Tibial nerve (tissue), 4 donors: ENCODE measurements around the gene F7. TPM values are rescaled to one million over a fixed set of nuclear protein-coding genes. Genes with fewer than 3 reads are reported as not detected.

Experiments
- DNase-seq, 2 donors: peaks; one replicate each; pipeline ENCODE4 v3.0.0-alpha.2; 2019; ENCODE audit warnings: low spot score in 2 of 2
- H3K27ac ChIP-seq, 4 donors: fragments of 200-600 bp; sonication (generic) in 3 of 4; one replicate each; pipeline ENCODE4 v1.5.1; 2017 to 2019; ENCODE audit warnings: mild to moderate bottlenecking in 1 of 4
- H3K27me3 ChIP-seq, 2 donors: fragments of 200-600 bp; sonication (generic) in 1 of 2; one replicate each; pipeline versions ENCODE4 v1.5.1 to v1.6.0; 2017 to 2019
- H3K36me3 ChIP-seq, 3 donors: fragments of 200-600 bp; sonication (generic); one replicate each; pipeline ENCODE4 v1.5.1; 2018 to 2019
- H3K4me1 ChIP-seq, 4 donors: fragments of 200-600 bp; sonication (generic) in 3 of 4; one replicate each; pipeline ENCODE4 v1.5.1; 2017 to 2019
- H3K4me3 ChIP-seq, 4 donors: fragments of 200-600 bp; sonication (generic) in 3 of 4; one replicate each; pipeline ENCODE4 v1.5.1; 2017 to 2019; ENCODE audit warnings: mild to moderate bottlenecking in 1 of 4, moderate library complexity in 1 of 4
- H3K9me3 ChIP-seq, 4 donors: fragments of 200-600 bp; sonication (generic) in 3 of 4; one replicate each; pipeline ENCODE4 v1.5.1; 2017 to 2019
- CTCF ChIP-seq, 5 experiments: fragments of 200-600 bp in 3 of 5; fragments of 450-650 bp in 2 of 5; sonication (generic) in 3 of 5; IDR thresholded peaks; one replicate each; pipeline ENCODE4 v1.5.1; 2016 to 2019; ENCODE audit warnings: antibody characterized with exemption in 5 of 5, mild to moderate bottlenecking in 3 of 5, moderate library complexity in 2 of 5
- EP300 ChIP-seq, 2 donors: sonication (generic); formaldehyde crosslinking; IDR thresholded peaks; one replicate each; pipeline ENCODE4 v1.6.1; 2017; ENCODE audit warnings: antibody characterized with exemption in 2 of 2, mild to moderate bottlenecking in 1 of 2
- POLR2A ChIP-seq, 2 donors: fragments of 450-650 bp; IDR thresholded peaks; one replicate each; pipeline ENCODE4 v1.6.1; 2017; ENCODE audit warnings: antibody characterized with exemption in 2 of 2, mild to moderate bottlenecking in 2 of 2, moderate library complexity in 2 of 2
- WGBS, 2 donors: methylation state at CpG; one replicate each; pipeline ENCODE4 v1.1.5; 2018; 5-methylcytosine and 5-hydroxymethylcytosine counted together
- total RNA-seq, 4 donors: library from RNA; depleted of rRNA; stranded (reverse); fragments of >200 nt; gene quantifications; one replicate each; pipeline ENCODE4 v1.1.0, GENCODE V29; 2016

The F7 gene
- total RNA-seq, 4 donors from 2014 or later = not detected

DNA sequence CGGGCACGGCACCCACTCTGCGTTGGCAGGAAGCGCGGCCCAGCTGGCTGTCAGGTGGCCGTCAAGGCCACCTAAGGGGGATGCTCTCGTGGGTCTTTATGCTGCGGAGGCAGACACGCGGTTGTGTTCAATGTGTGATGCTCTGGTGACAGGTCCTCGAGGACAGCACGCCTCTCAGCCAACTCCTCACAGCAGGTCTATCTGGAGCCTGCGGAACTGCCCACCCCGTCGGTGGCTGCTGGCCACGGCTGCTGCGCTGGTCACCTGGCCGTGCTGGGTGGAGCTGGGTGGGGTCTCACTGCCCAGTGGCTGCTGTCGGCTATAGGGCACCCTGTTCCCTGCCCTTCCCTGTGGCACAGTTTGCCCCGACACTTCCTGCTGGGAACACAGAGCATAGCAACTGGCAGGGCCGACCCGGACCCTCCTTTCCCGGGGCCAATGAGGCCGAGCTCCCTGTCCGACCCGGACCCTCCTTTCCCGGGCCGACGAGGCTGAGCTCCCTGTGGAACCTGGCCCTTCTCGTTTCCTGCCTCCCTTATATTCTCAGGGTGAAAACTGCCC lies 14.3 kb upstream of the F7 start:
- Histone ChIP-seq H3K9me3 (no peaks in the 10 kb centered on the region), H3K27me3 (peaks cover 0 to 3% of the 10 kb centered on the region in 2 donors), H3K36me3 (peaks cover 0 to 24% (median 0%) of the 10 kb centered on the region in 3 donors), H3K27ac (no peak overlapping the region), H3K4me1 (no peaks in the 10 kb centered on the region), H3K4me3 (no peak overlapping the region)
- WGBS, 2 donors = 90 to 91% methylated on average over 26 to 29 of the region's 30 CpGs
- TF ChIP-seq POLR2A (IDR thresholded peaks at IDR 0.05) (no peak), EP300 (IDR thresholded peaks at IDR 0.05) (no peak), CTCF (IDR thresholded peaks at IDR 0.05) (no peak)
- no peak for DNase-seq

DNA sequence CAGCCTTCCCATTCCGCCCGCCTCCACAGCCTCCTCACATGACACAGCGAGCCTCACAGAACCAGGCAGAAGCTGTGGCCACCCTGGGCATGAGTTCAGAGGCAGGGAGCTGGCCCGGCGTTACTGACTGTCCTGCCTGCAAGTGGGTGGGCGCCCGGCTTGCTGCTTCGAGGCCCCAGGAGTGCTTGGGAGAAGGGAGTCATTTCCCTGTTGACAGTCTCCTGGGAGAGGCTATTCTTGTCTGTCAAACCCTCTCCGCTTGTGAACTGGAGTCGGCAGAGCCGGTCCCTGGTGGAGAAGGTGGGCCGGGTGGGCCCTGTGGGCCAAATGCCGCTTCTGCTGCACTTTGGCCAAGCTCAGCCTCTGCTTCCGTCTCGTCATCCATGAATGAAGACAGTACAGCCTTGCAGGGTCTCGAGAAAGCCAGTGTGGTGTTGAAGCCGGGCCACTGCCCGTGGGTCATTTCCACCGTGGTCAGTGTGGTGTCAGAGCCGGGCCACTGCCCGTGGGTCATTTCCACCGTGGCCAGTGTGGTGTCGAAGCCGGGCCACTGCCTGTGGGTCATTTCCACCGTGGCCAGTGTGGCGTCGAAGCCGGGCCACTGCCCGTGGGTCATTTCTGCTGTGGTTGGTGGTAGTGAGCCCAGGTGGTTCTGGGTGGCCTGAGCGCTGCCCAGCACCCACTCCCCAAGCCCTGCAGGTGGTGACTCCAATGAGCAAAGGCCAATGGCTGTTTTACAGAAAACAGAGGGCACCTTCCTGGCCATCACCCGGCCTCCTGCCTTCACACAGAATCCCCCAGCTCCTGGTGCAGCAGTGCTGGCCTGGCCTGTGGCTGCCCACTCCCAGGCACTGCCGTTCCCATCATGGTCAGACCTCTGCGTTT lies 13.5 kb upstream of the F7 start:
- no peak for DNase-seq
- Histone ChIP-seq H3K4me3 (no peak overlapping the region), H3K27me3 (peaks cover 0 to 3% of the 10 kb centered on the region in 2 donors), H3K9me3 (no peaks in the 10 kb centered on the region), H3K4me1 (no peaks in the 10 kb centered on the region), H3K27ac (no peak overlapping the region), H3K36me3 (peaks cover 0 to 28% (median 0%) of the 10 kb centered on the region in 3 donors)
- no peak for TF ChIP-seq EP300 (IDR thresholded peaks at IDR 0.05)
- TF ChIP-seq POLR2A (IDR thresholded peaks at IDR 0.05) = no peak
- no peak for TF ChIP-seq CTCF (IDR thresholded peaks at IDR 0.05)
- WGBS, 2 donors = 82 to 84% methylated on average over 18 to 31 of the region's 33 CpGs

GRCh38 chr13:113092776-113093579 lies 12.6 kb upstream of the F7 start:
- 85 to 88% methylated on average over 19 to 25 of the region's 25 CpGs for WGBS, 2 donors
- peaks cover 0 to 25% (median 0%) of the 10 kb centered on the region in 3 donors for H3K36me3 ChIP-seq
- H3K9me3 ChIP-seq = no peaks in the 10 kb centered on the region
- no peak for DNase-seq
- peaks cover 0 to 6% of the 10 kb centered on the region in 2 donors for H3K27me3 ChIP-seq
- no peak overlapping the region for H3K27ac ChIP-seq
- TF ChIP-seq EP300 (IDR thresholded peaks at IDR 0.05) (no peak), POLR2A (IDR thresholded peaks at IDR 0.05) (no peak), CTCF (IDR thresholded peaks at IDR 0.05) (no peak)
- no peaks in the 10 kb centered on the region for H3K4me1 ChIP-seq
- no peak overlapping the region for H3K4me3 ChIP-seq

DNA sequence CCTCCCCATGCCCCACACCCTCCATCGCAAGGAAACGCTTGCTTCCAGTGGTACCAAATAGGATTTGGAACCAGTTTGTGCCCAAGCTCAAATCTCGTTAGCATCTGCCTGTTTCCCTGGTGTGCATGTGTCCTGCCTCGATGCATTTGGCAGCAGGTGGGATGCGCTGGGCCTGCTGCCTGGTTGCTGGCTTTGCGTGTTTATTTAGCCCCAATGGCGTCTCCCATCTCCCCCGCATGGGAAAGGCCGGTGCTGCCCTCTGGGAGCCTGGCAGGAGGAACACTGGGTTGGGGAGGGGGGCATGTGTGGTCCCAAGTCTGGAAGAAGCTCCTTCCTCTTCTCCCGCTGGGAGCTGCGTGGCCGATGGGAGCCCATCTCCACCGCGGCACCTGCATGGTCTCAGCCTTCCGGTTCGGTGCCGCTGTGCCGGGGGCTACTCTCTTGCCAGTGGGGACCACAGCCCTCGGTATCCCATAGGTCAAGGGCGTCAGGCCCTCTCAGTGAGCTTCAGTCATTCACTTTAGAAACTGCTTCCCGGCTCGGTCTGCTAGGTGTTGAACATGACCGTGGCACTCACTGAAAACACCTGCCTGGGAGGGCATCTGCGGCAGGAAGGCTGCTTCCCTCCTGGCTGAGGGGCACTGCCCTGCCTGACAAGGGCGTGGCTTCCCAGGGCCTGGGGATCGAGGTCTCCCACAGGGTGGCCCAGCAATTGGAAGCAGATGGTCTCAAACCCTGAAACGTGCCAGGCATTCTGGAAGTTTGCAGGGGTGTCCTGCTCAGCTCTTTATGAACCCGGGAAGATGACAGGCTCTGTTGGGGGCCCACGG lies 11.8 kb upstream of the F7 start:
- H3K4me1 ChIP-seq = no peaks in the 10 kb centered on the region
- TF ChIP-seq POLR2A (IDR thresholded peaks at IDR 0.05) = no peak
- TF ChIP-seq EP300 (IDR thresholded peaks at IDR 0.05) = no peak
- no peak for TF ChIP-seq CTCF (IDR thresholded peaks at IDR 0.05)
- DNase-seq = no peak
- no peaks in the 10 kb centered on the region for H3K9me3 ChIP-seq
- WGBS, 2 donors = 77 to 90% methylated on average over 22 to 27 of the region's 29 CpGs
- H3K27me3 ChIP-seq = peaks cover 0 to 8% of the 10 kb centered on the region in 2 donors
- peaks cover 0 to 17% (median 0%) of the 10 kb centered on the region in 3 donors for H3K36me3 ChIP-seq
- H3K4me3 ChIP-seq = no peak overlapping the region
- no peak overlapping the region for H3K27ac ChIP-seq
